ENCODE measurements around the gene BMPR1A. TPM values are rescaled to one million over a fixed set of nuclear protein-coding genes. Genes with fewer than 3 reads are reported as not detected.

BMPR1A gene
- total and polyA plus RNA-seq, 2 of the 4 experiments (the other 2 are of a cell fraction): 15.9 to 93.7 TPM

DNA sequence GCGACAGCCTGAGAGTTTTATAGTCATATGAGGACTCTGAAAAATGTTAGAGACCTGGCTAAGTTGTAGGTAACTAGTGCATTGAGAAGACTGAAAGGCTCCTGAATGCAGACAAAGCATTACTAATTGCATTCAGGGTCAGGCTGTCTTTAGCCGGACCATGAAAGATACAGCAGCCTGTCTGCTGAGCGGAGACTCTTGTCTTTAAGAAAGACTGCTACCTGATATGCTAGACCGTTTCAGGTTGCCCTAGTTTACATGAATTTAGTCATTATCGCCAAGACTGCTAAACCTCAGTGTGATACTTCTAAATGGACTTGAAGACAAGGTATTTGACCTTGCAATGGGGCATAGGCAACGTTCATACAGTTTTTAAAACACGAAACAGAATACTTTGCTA lies 81.2 kb downstream of the BMPR1A start:
- dilution Hi-C loops (cut with HindIII; ENCODE audit: low sequenced_read_pairs, unreplicated experiment): no loop called here

More for the DNA sequence above, 81.2 kb downstream of the BMPR1A start:
- Histone ChIP-seq H4K20me1 (ENCODE audit: insufficient read depth, low read length) (peaks cover 28% of the 10 kb centered on the region), H3K23ac (ENCODE audit: low read depth, low read length) (no peak overlapping the region), H3K4me1 (ENCODE audit: control insufficient read depth, insufficient read depth, low read length) (no peaks in the 10 kb centered on the region; the same call in 1 of the 2 replicates), H3K27me3 (ENCODE audit: control insufficient read depth, insufficient read depth, low read length) (no peaks in the 10 kb centered on the region), H3K27ac (ENCODE audit: insufficient read depth, low read length) (no peak overlapping the region), H2BK5ac (ENCODE audit: low read depth, low read length, poor library complexity, severe bottlenecking) (no peak overlapping the region), H3K18ac (ENCODE audit: low read depth, low read length) (no peak overlapping the region), H2BK15ac (ENCODE audit: low read depth, low read length) (no peak overlapping the region), H2AFZ (replicated peaks; ENCODE audit: low read length, poor library complexity) (no peak overlapping the region), H3K14ac (replicated peaks; ENCODE audit: low read depth, low read length) (no peak overlapping the region), H2BK120ac (ENCODE audit: low read depth, low read length) (no peak overlapping the region), H4K5ac (ENCODE audit: low read depth, low read length) (no peak overlapping the region), H3K9me3 (ENCODE audit: control insufficient read depth, insufficient read depth, low read length) (no peaks in the 10 kb centered on the region), H3K79me1 (ENCODE audit: low read depth in 1 of 2, low read length in 2 of 2) (peaks cover 34 to 63% of the 10 kb centered on the region in 2 experiments), H3K4me2 (ENCODE audit: low read depth, low read length) (no peak overlapping the region), H2AK9ac (replicated peaks; ENCODE audit: low read depth, low read length, poor library complexity) (no peak overlapping the region), H3K56ac (ENCODE audit: extremely low read depth, insufficient read depth, low read length) (no peak overlapping the region), H4K91ac (ENCODE audit: insufficient read depth, low read depth, low read length) (no peak overlapping the region), H3K9me1 (ENCODE audit: insufficient read depth, low read length) (0 out of 2 replicates have a peak, but pooled peaks cover 5% of the 10 kb centered on the region), H3K36me3 (ENCODE audit: control insufficient read depth, insufficient read depth, low read length) (peaks cover 10% of the 10 kb centered on the region), H2AK5ac (ENCODE audit: low read depth, low read length) (no peak overlapping the region), H2BK20ac (ENCODE audit: low read depth, low read length) (no peak overlapping the region), H4K8ac (ENCODE audit: low read depth in 2 of 2, low read length in 2 of 2) (no peak overlapping the region), H3K4me3 (ENCODE audit: insufficient read depth, low read depth, low read length) (no peak overlapping the region), H3K9ac (ENCODE audit: low read depth, low read length) (no peak overlapping the region), H3K4ac (ENCODE audit: low read depth, low read length) (no peak overlapping the region)
- WGBS, 2 experiments (ENCODE audit: extremely low coverage in 2 of 2, insufficient read length in 1 of 2): 81% methylated on average over 5 of the region's 7 CpGs; no CpG with 5 or more reads in 1 of the 2 experiments
- no peak for DNase-seq
- intact Hi-C loops (cut with micrococcal nuclease): no loop called here
- ChIA-PET POLR2A (ENCODE audit: unreplicated experiment) (no interaction called here), CTCF (interaction anchor here (0.6 kb wide), 1 partner anchor 247 kb away, joined by 5 read pairs; no protein-coding TSS in a partner anchor)
- in situ Hi-C loops (cut with MboI; ENCODE audit: low sequenced_read_pairs): no loop called here
- ATAC-seq (ENCODE audit: low read depth): no peak
- no peak for TF ChIP-seq FOS (IDR thresholded peaks at IDR 0.05; ENCODE audit: low read depth, low read length)
- no peak for TF ChIP-seq RCOR1 (IDR thresholded peaks at IDR 0.05; ENCODE audit: insufficient replicate concordance, low read length)
- TF ChIP-seq MAFK (IDR thresholded peaks at IDR 0.05; ENCODE audit: low read depth, low read length): no peak
- TF ChIP-seq CHD1 (IDR thresholded peaks at IDR 0.05; ENCODE audit: low read depth, low read length): no peak
- no TSS peak for BruUV-seq (replicated peaks)
